ENCODE measurements around the gene GLP2R.

The GLP2R gene

DNA sequence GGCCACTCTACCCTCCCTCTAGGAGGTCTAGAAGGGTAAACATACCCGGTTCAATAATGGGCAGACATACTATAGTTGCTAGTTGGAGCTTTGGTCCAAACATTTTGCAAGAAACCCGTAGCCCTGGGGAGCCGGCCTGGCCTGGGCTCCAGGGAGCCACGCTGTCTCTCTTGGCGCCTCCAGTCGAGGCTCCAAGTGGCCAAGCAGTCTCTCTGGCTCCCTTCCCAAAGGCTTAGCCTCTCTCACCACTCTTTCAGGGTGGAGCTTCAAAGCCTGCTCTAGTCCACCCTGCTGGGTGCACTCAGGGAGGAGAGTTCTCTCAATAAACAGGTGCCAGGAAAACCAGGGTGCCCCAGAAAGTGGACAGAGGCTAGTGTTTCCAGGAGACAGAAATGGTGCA lies 47.1 kb downstream of the GLP2R start:
- H3K9me2 ChIP-seq (replicated peaks; ENCODE audit: insufficient read depth, low read length), result no peaks in the 10 kb centered on the region
- no peak for TF ChIP-seq EZH2phosphoT487 (conservative IDR thresholded peaks at IDR 0.05; ENCODE audit: low read length)
- TF ChIP-seq, protein P1, sequence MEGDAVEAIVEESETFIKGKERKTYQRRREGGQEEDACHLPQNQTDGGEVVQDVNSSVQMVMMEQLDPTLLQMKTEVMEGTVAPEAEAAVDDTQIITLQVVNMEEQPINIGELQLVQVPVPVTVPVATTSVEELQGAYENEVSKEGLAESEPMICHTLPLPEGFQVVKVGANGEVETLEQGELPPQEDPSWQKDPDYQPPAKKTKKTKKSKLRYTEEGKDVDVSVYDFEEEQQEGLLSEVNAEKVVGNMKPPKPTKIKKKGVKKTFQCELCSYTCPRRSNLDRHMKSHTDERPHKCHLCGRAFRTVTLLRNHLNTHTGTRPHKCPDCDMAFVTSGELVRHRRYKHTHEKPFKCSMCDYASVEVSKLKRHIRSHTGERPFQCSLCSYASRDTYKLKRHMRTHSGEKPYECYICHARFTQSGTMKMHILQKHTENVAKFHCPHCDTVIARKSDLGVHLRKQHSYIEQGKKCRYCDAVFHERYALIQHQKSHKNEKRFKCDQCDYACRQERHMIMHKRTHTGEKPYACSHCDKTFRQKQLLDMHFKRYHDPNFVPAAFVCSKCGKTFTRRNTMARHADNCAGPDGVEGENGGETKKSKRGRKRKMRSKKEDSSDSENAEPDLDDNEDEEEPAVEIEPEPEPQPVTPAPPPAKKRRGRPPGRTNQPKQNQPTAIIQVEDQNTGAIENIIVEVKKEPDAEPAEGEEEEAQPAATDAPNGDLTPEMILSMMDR (IDR thresholded peaks at IDR 0.05; ENCODE audit: insufficient read depth, low read length, poor library complexity, severe bottlenecking), result no peak
- H2AFZ ChIP-seq (ENCODE audit: low read depth, low read length, severe bottlenecking), result no peak overlapping the region
- H3K27ac ChIP-seq (ENCODE audit: low read depth, low read length), result no peak overlapping the region
- H3F3A ChIP-seq (ENCODE audit: insufficient read depth), result no peaks in the 10 kb centered on the region
- no peak overlapping the region for H3K9ac ChIP-seq (ENCODE audit: low read length)
- no peak overlapping the region for H3K4me2 ChIP-seq (ENCODE audit: low read depth, low read length, poor library complexity, severe bottlenecking)
- no peak overlapping the region for H3K4me3 ChIP-seq (ENCODE audit: insufficient read depth, low read length, poor library complexity, severe bottlenecking)
- H3K79me2 ChIP-seq (ENCODE audit: insufficient read depth, low read length), result no peaks in the 10 kb centered on the region
- H3K9me3 ChIP-seq (ENCODE audit: insufficient read depth, low read length), result no peaks in the 10 kb centered on the region
- no peaks in the 10 kb centered on the region for H3K27me3 ChIP-seq (ENCODE audit: low read length)
- no peaks in the 10 kb centered on the region for H3K36me3 ChIP-seq (ENCODE audit: low read length)
- H4K20me1 ChIP-seq (ENCODE audit: low read depth, low read length), result no peaks in the 10 kb centered on the region

DNA sequence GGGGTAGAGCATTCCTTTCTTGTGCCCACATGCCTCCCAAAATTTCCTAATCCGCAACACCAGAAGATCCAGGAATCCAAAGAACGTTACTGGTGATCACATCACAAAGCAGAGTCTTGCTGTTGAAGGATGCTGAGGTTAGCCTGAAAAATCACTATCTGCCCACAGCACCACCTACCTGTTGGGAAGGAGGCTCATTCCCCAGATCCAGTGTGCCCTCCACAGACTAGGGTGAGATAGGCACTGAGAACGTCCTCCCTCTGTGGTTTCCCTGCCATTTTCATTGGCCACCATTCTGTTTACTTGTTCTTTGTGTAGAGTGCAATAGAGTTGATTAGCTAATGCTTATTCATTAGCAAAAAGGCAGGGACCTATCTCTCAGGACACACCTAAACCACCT lies 49.0 kb downstream of the GLP2R start:
- H3F3A ChIP-seq (ENCODE audit: insufficient read depth), result no peaks in the 10 kb centered on the region
- no peak overlapping the region for H3K4me2 ChIP-seq (ENCODE audit: low read depth, low read length, poor library complexity, severe bottlenecking)
- no peaks in the 10 kb centered on the region for H3K79me2 ChIP-seq (ENCODE audit: insufficient read depth, low read length)
- no peak overlapping the region for H2AFZ ChIP-seq (ENCODE audit: low read depth, low read length, severe bottlenecking)
- H3K4me3 ChIP-seq (ENCODE audit: insufficient read depth, low read length, poor library complexity, severe bottlenecking), result no peak overlapping the region
- no peaks in the 10 kb centered on the region for H3K9me2 ChIP-seq (replicated peaks; ENCODE audit: insufficient read depth, low read length)
- TF ChIP-seq, protein P1 (IDR thresholded peaks at IDR 0.05; ENCODE audit: insufficient read depth, low read length, poor library complexity, severe bottlenecking), result no peak
- no peak for TF ChIP-seq EZH2phosphoT487 (conservative IDR thresholded peaks at IDR 0.05; ENCODE audit: low read length)
- no peaks in the 10 kb centered on the region for H3K36me3 ChIP-seq (ENCODE audit: low read length)
- H3K27ac ChIP-seq (ENCODE audit: low read depth, low read length), result no peak overlapping the region
- H4K20me1 ChIP-seq (ENCODE audit: low read depth, low read length), result no peaks in the 10 kb centered on the region
- no peak overlapping the region for H3K9ac ChIP-seq (ENCODE audit: low read length)
- no peaks in the 10 kb centered on the region for H3K27me3 ChIP-seq (ENCODE audit: low read length)
- no peaks in the 10 kb centered on the region for H3K9me3 ChIP-seq (ENCODE audit: insufficient read depth, low read length)

DNA sequence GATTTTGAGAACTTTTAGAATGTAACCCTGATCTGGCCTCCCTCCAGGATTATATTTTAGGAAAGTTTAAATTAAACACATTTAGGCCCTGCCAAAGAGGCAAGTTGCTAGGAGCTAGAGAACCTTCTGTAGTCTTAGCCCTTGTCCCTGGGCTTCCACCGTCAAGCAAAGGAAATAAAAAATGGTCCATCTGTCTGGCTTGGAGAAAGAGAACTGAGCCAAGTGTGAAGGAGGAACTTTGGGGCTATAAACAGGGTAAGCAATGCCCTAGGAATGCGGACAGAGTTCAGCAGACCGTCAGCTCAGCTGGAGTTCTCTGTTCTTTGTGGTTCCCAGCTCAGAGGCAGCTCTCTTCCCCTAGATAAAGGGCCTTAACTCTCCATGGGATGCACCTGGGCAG lies 49.7 kb downstream of the GLP2R start:
- Histone ChIP-seq H3K79me2 (ENCODE audit: insufficient read depth, low read length) (no peaks in the 10 kb centered on the region), H3K4me2 (ENCODE audit: low read depth, low read length, poor library complexity, severe bottlenecking) (no peak overlapping the region), H3K27me3 (ENCODE audit: low read length) (no peaks in the 10 kb centered on the region), H3K9me2 (replicated peaks; ENCODE audit: insufficient read depth, low read length) (no peaks in the 10 kb centered on the region), H3K4me3 (ENCODE audit: insufficient read depth, low read length, poor library complexity, severe bottlenecking) (no peak overlapping the region), H2AFZ (ENCODE audit: low read depth, low read length, severe bottlenecking) (no peak overlapping the region), H3F3A (ENCODE audit: insufficient read depth) (no peaks in the 10 kb centered on the region), H3K9me3 (ENCODE audit: insufficient read depth, low read length) (no peaks in the 10 kb centered on the region), H3K9ac (ENCODE audit: low read length) (no peak overlapping the region), H3K36me3 (ENCODE audit: low read length) (no peaks in the 10 kb centered on the region), H4K20me1 (ENCODE audit: low read depth, low read length) (no peaks in the 10 kb centered on the region), H3K27ac (ENCODE audit: low read depth, low read length) (no peak overlapping the region)
- TF ChIP-seq EZH2phosphoT487 (conservative IDR thresholded peaks at IDR 0.05; ENCODE audit: low read length), result no peak
- TF ChIP-seq, protein P1 (IDR thresholded peaks at IDR 0.05; ENCODE audit: insufficient read depth, low read length, poor library complexity, severe bottlenecking), result no peak
